NCI-H1436 treated with DMSO at 0.1 percent for 48 hours (cell line): ENCODE results near the gene ISG15.

Experiments used
- DNase-seq: peaks from one replicate; lab custom pipeline; 2025; lab: John Stamatoyannopoulos, UW

ISG15 gene

GRCh38 chr1:1061682-1062345 lies 48.5 kb downstream of the ISG15 start:
- no peak for DNase-seq

DNA sequence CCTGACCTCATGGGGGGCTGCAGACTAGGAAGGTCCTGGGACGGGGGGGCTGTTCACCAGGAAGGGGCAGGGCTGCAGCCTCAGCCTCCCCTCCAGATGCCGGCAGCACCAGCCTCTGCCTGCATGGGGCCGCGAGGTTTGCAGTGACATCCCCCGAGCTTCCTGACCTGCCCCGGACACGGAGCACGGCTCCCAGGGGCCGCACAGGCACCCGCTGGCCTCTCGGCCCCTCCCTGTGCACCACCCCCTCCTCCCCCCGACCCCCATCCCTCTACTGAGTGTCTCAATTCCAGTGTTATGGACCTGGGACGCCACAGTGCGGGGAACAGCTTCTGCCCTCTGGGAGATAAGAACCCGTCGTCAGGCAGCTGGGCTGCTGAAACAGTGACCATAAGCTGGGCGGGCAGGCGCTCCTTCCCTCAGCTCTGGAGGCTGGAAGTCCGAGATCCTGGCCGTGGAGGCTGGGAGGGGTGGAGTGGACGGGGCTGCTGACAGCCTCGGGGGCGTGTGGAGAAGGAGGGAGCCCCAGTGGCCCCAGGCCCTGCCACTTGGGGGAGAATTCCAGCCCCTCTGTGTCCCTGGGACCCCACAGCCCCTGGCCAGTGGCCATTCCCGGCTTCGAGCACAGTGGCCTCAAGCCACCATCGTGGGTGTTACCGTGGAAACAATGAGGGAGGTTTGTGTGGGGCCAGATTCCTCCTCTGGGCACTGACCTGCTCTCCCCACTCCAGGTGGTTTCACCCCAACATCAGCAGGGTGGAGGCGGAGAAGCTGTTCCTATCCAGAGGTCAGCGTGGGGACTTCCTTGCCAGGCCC lies 49.3 kb downstream of the ISG15 start:
- DNase-seq = no peak

DNA sequence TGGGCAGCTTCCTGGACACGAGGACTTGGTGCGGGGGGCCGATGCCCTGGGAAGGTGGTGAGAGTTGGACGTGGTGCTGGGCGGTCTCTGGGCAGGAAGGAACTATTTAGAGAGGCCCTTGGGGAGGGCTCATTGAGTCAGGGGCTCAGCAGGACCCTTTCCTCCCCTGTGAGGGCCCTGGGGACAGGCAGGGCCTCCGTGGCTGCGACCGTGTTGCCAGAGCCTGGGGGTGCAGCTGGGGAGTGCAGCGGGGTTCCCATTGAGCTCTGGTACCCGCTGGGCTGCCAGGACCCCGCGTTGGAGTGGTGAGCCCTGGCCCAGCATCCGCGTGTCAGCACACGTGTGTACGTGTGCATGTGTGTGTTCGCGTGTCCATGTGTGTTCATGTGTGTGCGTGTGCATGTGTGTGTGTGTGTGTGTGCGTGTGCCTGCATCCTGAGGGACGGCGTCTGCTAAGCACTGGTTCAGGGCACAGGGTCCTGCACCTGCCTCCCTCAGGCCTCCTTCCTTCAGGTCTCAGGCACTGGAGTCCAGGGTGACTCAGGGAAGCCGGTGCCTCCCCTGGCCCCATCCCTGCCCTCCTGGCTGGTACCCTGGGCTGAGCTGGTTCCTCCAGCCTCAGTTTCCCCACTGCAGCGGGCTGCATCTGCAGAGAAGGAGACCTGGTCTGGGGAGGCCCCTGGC lies 50.1 kb downstream of the ISG15 start:
- no peak for DNase-seq
